Measurements from ENCODE around the gene SLC25A5. TPM values are rescaled to one million over a fixed set of nuclear protein-coding genes. Genes with fewer than 3 reads are reported as not detected.
"Not testable (repeated sequence)": the region's sequence is repeated elsewhere in the genome, so short reads cannot be mapped to it uniquely, and the experiment has no call there.

Gene SLC25A5
- total RNA-seq, 4 donors from 2014 or later: 427 to 606 (median 480) TPM

- Histone ChIP-seq H3K27ac (peak overlapping the region in 3 of 4 donors; percentile 82 to 90 (median 84)), H3K36me3 (no peaks in the 10 kb centered on the region), H3K4me3 (no peak overlapping the region), H3K4me1 (peaks cover 8 to 70% (median 12%) of the 10 kb centered on the region in 3 donors), H3K9me3 (no peaks in the 10 kb centered on the region), H3K27me3 (no peaks in the 10 kb centered on the region)
- no peak for DNase-seq
- intact Hi-C loops (cut with DNase I): no loop called here
- WGBS, 2 donors: 80 to 95% methylated on average over 7 to 13 of the region's 13 CpGs
- TF ChIP-seq CTCF (IDR thresholded peaks at IDR 0.05) (no peak), POLR2A (IDR thresholded peaks at IDR 0.05) (no peak)
Measured at GRCh38 chrX:119500061-119500800, 32.0 kb downstream of the SLC25A5 start.

DNA sequence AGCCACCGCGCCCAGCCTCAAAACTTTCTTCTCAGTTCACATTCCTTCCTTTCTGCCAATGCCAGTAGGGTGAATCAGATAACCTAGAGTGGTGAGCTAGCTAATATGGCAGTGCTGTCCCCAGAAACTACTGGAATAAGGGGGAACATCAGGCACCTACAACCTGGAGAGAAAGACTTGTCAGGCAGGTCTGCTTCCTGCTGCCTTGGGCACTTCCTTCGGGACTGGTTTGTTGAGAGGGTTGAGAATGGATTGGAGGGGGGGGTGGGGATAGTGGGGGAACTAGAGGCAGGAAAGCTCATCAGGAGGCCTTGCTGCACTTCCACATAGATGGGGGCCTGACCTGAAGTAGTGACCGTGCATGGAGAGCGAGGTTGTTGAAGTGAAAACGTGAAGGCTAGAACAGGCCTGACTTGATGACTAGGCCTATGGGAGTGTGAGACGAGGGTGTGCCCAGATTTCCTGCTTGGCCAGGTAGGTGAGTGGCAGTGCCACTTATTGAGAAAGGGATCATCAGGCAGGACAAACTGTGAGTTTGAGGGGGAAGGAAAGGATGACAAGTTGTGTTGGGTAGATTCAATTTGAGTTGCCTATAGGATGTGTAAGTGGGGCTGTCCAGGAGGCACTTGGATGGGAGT is 33.4 kb downstream of the SLC25A5 start:
- peaks cover 8 to 56% (median 12%) of the 10 kb centered on the region in 3 donors for H3K4me1 ChIP-seq
- no peaks in the 10 kb centered on the region for H3K9me3 ChIP-seq
- peak overlapping the region; percentile 82 to 90 (median 84) for H3K27ac ChIP-seq
- DNase-seq: no peak
- intact Hi-C loops (cut with DNase I): no loop called here
- H3K4me3 ChIP-seq: no peak overlapping the region
- TF ChIP-seq CTCF (IDR thresholded peaks at IDR 0.05): no peak
- TF ChIP-seq POLR2A (IDR thresholded peaks at IDR 0.05): no peak
- WGBS, 2 donors: 44 to 55% methylated on average over 4 to 5 of the region's 7 CpGs
- no peaks in the 10 kb centered on the region for H3K27me3 ChIP-seq
- no peaks in the 10 kb centered on the region for H3K36me3 ChIP-seq

- Histone ChIP-seq H3K4me1 (peaks cover 8 to 48% (median 12%) of the 10 kb centered on the region in 3 donors), H3K27me3 (no peaks in the 10 kb centered on the region), H3K9me3 (no peaks in the 10 kb centered on the region), H3K4me3 (no peak overlapping the region), H3K36me3 (no peaks in the 10 kb centered on the region), H3K27ac (peak overlapping the region; percentile 82 to 90 (median 84))
- DNase-seq: no peak
- intact Hi-C loops (cut with DNase I): no loop called here
- WGBS, 2 donors: 59% methylated on average over 8 of the region's 11 CpGs; no CpG with 5 or more reads in 1 of the 2 donors
- TF ChIP-seq POLR2A (IDR thresholded peaks at IDR 0.05): no peak
- no peak for TF ChIP-seq CTCF (IDR thresholded peaks at IDR 0.05)
Measured at GRCh38 chrX:119502727-119503483, 34.7 kb downstream of the SLC25A5 start.

- H3K9me3 ChIP-seq: no peaks in the 10 kb centered on the region
- intact Hi-C loops (cut with DNase I): no loop called here
- no peak for TF ChIP-seq POLR2A (IDR thresholded peaks at IDR 0.05)
- no peak for TF ChIP-seq CTCF (IDR thresholded peaks at IDR 0.05)
- H3K27ac ChIP-seq: peak overlapping the region; percentile 82 to 90 (median 84)
- no peak overlapping the region for H3K4me3 ChIP-seq
- H3K4me1 ChIP-seq: peaks cover 8 to 48% (median 12%) of the 10 kb centered on the region in 3 donors
- 80% methylated on average over 1 of the region's 2 CpGs; no CpG with 5 or more reads in 1 of the 2 donors for WGBS, 2 donors
- no peaks in the 10 kb centered on the region for H3K27me3 ChIP-seq
- no peaks in the 10 kb centered on the region for H3K36me3 ChIP-seq
- no peak for DNase-seq
Measured at GRCh38 chrX:119503484-119503861, 35.2 kb downstream of the SLC25A5 start.

- peaks cover 8 to 45% (median 12%) of the 10 kb centered on the region in 3 donors for H3K4me1 ChIP-seq
- H3K27me3 ChIP-seq; intact Hi-C loops (cut with DNase I); H3K4me3 ChIP-seq; H3K27ac ChIP-seq; H3K36me3 ChIP-seq; H3K9me3 ChIP-seq; DNase-seq: not testable (repeated sequence)
- WGBS, 2 donors: 81 to 88% methylated on average over 8 to 9 of the region's 10 CpGs
Measured at GRCh38 chrX:119505145-119505544, 36.9 kb downstream of the SLC25A5 start.
